Ecto neural progenitor cell (in vitro differentiated cells): ENCODE results near the gene DTX1.
A peak's percentile ranks its signal among the peaks of the same experiment; 100 is the strongest.

Experiments used
- DNase-seq: peaks from one replicate; pipeline ENCODE4 v3.0.0-alpha.2; 2018; ENCODE audit warnings: low spot score

Gene DTX1

GRCh38 chr12:113095405-113095804, 38.9 kb downstream of the DTX1 start:
- DNase-seq: no peak

DNA sequence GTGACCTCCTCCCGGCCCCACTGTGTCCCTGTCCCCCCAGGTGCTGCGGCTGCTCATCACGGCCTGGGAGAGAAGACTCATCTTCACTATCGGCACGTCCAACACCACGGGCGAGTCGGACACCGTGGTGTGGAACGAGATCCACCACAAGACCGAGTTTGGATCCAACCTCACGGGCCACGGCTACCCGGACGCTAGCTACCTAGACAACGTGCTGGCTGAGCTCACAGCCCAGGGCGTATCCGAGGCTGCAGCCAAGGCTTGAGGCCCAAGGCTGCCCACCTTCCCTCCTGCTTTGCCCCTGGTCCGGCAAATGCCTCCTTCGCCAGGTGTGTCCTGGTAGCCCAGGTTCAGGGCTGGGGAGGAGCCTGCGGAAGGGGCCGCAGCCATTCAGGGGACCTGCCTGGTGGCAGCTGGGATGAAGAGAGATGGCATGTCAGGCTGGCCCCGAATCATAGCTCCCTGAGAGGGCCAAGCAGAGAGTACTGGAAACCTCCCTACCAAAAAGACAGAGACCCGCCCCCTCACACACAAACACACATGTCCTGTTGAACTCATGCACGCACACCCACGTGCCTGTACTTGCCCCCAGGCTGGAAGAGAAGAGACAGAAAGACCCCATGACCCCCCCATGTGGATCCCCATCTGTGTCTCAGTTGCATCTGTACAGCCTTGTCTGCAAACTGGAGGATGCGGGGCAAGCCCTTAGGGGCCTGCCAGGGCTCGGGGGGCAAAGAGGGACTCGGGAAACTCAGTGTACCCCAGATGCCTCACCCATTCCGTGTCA, 40.3 kb downstream of the DTX1 start:
- no peak for DNase-seq

DNA sequence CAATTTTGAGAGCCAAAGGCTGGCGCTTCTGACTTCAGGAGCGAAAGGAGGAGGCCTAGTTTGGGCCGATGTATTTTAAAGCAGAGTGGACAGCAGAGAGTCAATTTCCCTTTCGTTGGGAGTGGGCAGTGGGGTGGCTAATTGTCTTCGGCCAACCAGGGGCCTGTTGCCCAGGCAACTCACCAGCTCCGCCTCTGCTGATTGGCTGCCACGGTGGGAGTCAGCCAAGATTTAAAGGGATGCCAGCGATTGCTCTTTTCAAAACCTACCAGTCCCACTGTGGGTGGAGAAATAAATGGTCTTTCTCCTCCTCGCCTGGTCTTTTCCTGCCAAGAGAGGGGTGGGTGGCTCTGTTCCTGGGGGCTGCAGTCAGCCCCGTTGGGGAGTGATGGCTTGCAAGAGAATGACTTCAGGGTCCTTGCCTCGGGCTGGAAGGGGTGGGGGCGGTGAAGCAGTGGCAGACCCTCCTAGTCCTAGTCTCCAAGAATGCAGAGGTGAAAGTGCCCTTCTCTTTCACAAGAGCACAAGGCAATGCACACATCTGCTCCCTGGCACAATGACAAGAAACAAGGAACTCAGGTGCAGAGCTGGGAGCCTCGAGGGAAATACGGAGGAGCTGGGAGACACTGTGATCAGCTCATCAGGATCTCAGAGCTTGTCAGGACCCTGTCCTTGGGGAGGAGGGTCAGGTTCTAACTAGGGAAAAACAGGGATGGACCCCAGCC, 41.3 kb downstream of the DTX1 start:
- peak; percentile 84 for DNase-seq

GRCh38 chr12:113098441-113099028, 42.0 kb downstream of the DTX1 start:
- DNase-seq: peak; percentile 91

GRCh38 chr12:113099364-113099763, 42.8 kb downstream of the DTX1 start:
- no peak for DNase-seq

DNA sequence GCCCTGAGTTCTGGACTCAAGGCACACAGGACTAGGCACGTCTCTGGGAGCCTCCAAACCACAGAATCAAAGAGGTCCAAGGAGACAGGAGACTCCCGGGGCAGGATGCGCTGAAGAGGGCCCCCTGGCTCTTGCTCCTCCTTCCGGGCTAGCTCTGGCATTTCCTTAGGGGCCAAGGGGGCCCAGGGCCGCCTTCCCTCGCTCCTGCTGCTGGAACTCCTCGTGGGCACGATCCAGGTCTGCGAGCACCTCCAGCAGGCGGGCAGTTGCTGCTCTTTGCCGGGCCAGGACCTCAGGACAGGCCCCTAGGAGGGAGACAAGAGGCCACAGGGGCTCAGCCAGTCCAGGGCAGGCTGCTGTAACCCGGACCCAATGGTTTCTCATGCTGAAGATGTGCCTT, 43.2 kb downstream of the DTX1 start:
- DNase-seq: no peak

GRCh38 chr12:113101751-113102150, 45.2 kb downstream of the DTX1 start:
- DNase-seq: no peak

- no peak for DNase-seq
These were observed 46.3 kb downstream of the DTX1 start for GRCh38 chr12:113102811-113103210.

- peak; percentile 76 for DNase-seq
These were observed 47.4 kb downstream of the DTX1 start for GRCh38 chr12:113103756-113104450.

GRCh38 chr12:113104953-113105510, 48.5 kb downstream of the DTX1 start:
- no peak for DNase-seq

DNA sequence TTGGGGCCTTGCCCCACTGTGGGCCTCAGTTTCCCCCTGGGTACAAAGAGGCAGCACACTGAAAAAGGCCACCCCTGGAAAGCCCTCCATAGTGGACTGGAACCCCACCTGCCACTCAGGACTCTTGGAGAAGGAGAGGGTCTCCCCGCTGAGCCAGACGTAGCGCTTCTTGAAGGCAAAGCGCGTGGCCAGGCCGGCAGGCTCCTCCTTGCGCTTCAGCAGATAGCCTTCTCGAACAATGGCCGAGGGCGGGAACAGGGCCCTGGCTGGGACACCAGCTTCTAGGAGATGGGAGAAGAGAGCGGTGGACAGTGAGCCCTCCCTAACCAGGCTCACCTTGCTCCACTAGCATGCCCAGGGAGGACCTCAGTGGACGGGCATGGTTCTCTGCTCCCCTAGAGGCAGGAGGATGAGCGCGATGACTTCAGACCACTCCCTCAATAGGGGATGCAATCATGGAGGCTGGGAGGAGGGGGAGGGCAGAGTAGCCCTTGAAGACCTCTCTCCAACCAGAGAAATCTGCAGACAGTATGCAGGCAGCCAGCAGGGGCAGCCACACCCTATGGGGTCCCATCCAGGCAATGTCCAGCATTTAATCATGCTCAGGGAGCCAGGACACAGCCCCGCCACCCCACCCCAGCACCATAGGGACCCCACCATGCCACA, 49.2 kb downstream of the DTX1 start:
- no peak for DNase-seq

DNA sequence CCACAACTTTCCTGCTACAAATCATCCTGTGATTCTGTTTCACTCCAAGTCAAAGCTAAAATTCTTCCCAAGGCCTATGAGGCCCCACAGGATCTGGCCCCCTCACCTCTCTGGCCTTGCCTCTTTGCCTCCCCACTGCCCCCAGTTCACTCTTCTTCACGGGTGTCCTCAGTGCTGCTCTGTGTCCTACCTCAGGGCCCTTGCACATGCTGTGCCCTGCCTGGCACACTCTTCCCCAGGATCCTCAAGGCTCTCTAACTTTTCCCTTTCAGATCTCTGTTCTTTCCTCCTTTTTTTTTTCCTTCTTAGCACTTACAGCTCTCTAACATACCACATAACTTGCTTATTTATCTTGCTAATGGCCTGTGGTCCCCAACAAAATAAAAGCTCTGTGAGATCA, 49.8 kb downstream of the DTX1 start:
- DNase-seq: no peak

GRCh38 chr12:113108308-113108707, 51.8 kb downstream of the DTX1 start:
- no peak for DNase-seq

DNA sequence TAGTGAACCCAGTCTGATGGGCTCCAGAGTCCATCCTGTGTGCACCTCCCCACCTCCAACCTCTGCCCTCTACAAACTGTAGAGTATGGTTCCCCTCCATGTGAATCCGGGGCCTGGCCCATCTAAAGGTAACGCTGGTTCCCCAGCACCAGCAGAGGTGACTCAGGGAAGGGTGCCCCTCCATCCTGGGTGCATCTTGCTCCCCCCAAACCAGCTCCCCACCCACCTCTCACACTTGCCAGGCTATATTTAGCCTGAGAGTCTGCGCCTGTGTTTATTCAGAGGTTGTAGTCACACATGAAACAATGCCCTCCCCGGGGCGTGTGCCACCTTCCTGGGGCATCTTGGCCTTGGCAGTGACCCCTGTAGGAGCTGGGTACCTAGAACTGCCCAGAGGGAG, 52.8 kb downstream of the DTX1 start:
- DNase-seq: no peak

- DNase-seq: no peak
These were observed 53.5 kb downstream of the DTX1 start for GRCh38 chr12:113109872-113110599.

- DNase-seq: no peak
These were observed 54.7 kb downstream of the DTX1 start for GRCh38 chr12:113111247-113111646.

DNA sequence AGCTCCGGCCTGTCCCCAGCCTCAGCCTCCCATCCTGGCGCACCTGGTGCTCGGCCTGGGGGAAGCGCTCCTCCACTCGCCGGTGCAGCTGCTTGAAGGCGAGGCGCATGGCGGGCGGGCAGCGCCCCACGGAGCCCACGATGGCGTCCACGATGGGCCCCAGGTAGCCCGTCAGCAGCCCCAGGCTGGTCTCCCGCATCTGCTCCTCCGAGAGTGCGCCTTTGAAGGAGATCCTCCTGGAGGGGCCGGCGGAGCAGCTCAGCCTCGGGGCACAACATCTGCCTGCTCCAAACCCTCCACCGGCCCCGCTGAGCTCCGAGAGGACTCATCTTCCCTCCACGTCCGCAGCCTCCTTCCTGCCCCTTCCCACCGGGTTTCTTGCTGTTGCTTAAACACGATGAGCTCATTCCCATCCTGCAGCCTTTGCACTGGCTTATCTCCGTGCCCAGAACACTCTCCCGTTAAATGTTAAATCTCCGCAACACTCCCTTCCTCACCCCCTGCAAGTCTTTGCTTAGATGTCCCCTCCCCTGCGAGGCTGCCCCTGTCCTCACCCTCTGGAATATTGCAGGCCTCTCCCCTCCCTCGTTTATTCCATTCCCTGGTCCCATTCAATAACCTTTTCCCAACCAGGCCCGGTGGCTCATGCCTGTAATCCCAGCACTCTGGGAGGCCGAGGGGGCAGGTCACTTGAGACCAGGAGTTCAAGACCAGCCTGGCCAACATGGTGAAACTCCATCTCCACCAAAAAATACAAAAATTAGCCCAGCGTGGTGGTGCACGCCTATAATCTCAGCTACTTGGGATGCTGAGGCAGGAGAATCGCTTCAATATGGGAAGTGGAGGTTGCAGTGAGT, 55.7 kb downstream of the DTX1 start:
- no peak for DNase-seq

DNA sequence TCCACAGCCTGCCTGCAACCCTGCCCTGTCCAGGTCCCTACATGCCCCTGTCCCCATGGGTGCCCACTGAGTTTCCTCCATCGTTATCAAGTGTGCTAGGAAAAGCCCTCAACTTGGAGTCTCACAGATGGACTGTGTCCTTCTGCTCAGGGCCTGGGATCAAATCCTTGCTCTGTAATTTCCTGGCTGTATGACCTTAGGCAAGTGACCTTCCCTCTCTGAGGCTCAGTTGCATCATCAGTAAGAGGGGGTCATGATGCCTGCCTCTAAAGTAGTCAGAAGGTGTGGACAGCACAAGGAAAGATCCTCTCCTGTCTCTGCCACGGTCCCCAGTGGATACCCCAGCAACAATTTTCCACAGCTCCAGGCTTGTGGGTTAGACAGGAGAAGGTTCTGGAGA, 56.9 kb downstream of the DTX1 start:
- DNase-seq: no peak

DNA sequence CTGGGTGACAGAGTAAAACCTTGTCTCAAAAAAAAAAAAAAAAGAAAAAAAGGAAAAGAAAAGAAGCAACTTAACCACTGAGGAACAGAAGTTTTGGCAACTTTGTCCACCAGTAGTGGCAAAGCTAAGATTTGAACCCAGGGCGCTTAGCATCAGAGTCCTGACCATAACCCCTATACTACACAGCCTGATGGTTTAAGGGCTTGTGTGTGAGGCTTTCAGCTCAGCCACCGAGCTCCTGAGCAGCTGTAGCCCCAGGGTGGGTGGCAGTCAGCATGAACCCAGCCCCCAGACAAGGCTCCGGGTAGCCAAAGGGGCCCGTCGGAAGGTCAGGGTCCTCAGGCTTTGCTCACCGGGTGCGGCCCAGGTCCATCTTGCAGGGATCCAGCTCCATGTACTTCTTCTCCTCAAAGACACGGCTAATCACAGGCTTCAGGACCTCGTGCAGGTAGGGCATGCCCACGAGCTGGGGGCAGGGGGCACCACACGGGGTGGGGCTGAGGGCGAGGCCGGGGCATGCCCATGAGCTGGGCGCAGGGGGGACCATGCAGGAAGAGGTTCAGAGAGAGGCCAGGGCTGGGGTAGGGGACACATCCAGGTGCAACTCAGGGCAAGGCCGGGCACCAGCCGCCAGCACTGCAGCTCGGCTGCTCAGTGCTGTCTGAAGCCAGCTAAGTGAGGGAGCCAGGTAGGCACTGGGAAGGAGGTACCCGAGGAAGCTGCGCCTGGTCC, 58.1 kb downstream of the DTX1 start:
- DNase-seq: no peak
